Astrocyte of the spinal cord (primary cell): ENCODE measurements around the gene DNMBP.

Experiments
- DNase-seq: peaks from one replicate; pipeline ENCODE4 v3.0.0; 2011; ENCODE audit warnings: low read depth, low spot score
- H3K4me3 ChIP-seq: 2 replicates; pipeline ENCODE4 v1.5.1; 2011; ENCODE audit warnings: low read depth, mild to moderate bottlenecking, low read length, moderate library complexity
- CTCF ChIP-seq: IDR thresholded peaks from 2 replicates; pipeline ENCODE4 v1.5.1; 2012; ENCODE audit warnings: low read depth, mild to moderate bottlenecking, low read length, inconsistent platforms
- in situ Hi-C: cut with HindIII; loops from 2 replicates; pipeline ENCODE4 v1.10.0; 2017; ENCODE audit warnings: low sequenced_read_pairs

DNMBP gene

GRCh38 chr10:100008708-100009282, 952 bp downstream of the DNMBP start:
- no peak for TF ChIP-seq CTCF
- in situ Hi-C loops, result no loop called here
- peak; percentile 34 for DNase-seq
- peak overlapping the region; percentile 89 for H3K4me3 ChIP-seq

DNA sequence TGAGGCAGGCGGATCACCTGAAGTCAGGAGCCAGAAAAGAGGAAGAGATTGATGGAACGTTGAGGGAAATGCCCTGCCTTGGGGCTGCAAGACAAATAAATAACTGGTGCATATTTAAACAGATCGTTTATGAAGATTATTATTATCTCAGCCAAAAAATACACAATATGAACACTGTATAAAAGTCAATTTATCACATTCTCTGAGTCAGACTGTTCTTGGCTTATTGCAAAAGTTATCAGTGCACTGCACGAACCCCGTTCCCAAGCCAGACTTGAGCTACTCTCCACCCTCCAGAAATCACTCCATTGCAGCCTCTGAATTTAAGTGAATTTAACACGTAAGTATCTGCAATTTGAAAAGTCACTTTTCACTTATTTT, 1.6 kb downstream of the DNMBP start:
- in situ Hi-C loops, result no loop called here
- TF ChIP-seq CTCF, result no peak
- H3K4me3 ChIP-seq, result peak overlapping the region; percentile 89
- peak; percentile 43 for DNase-seq

DNA sequence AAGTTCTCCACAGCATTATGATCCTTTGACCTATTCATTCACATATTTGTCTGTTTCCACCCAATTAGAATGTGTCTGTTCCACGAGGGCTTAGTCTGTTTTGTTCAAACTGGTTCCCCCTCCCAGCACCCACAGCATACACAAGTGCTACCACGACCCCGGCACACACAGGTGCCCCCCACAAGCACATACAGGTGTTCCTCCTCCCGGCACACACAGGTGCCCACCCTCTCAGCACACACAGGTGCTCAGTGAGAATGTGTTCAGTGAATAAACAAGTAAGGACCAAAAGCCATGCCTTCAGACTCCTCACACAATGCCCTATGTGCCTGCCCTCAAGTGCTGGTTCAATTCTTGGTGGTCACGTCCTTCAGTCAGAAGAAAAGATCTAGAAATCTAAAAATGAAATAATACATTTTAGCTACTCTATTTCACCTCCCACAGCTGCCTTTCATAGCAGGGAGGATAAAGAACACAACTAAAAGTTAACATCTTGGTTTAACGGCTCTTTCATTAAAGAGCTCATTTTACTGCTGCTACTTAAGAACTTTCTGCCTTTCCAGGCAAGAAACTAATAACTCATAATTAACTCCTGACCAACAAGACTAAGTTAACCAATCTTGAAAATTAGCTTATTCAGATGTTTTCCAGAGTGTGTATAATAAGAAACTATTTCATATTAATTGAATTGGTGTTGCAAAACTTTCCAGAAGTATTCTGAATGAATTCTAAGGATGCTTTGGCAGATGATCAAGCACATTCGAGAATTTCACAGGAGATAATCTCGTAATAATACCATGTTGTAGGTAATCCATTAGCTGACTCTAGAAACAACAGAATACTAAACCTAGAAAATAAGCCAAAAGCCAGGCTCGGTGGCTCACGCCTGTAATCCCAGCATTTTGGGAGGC, 2.3 kb downstream of the DNMBP start:
- no peak for DNase-seq
- TF ChIP-seq CTCF, result no peak
- in situ Hi-C loops, result no loop called here
- H3K4me3 ChIP-seq, result peak overlapping the region; percentile 89

DNA sequence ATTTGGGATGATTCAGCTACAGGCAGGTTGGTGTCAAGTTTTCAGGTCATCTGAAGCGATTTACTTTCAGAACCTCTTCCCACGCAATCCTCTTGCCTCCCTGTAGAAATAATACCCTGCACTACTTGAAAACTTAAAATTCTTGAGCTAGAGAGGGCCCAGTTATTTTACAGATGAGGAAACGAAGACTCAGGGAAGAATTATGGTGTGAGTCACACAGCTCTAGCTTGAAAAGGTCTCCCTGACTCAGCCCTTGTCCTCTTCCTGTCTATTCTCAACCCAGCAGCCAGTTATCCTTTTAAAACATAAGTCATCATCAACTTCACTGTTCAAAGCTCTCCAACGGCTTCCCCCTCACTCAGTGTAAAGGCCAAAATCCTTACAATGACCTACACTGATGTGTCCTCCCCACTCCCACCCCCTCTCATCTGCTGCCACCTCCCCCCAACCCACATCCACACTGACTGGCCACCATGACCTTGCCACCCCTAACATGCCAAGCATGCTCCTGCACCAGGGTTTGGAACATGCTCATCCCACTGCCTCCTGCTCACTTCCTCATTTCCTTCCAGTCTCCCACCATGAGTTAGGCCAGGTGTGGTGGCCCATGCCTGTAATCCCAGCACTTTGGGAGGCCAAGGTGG, 3.4 kb downstream of the DNMBP start:
- TF ChIP-seq CTCF, result no peak
- H3K4me3 ChIP-seq, result peak overlapping the region; percentile 31
- peak; percentile 94 for DNase-seq
- in situ Hi-C loops, result no loop called here

GRCh38 chr10:100004805-100005510, 4.8 kb downstream of the DNMBP start:
- TF ChIP-seq CTCF, result no peak
- in situ Hi-C loops, result no loop called here
- no peak for DNase-seq
- H3K4me3 ChIP-seq, result peak overlapping the region; percentile 31

- no peak for DNase-seq
- no peak for TF ChIP-seq CTCF
- H3K4me3 ChIP-seq, result no peak overlapping the region
- in situ Hi-C loops, result no loop called here
These were observed 9.6 kb downstream of the DNMBP start for GRCh38 chr10:100000109-100000644.
